ENCODE measurements around the gene SMARCE1.

- TF ChIP-seq CTCF (IDR thresholded peaks at IDR 0.05; ENCODE audit: insufficient read depth, low read length, poor library complexity, severe bottlenecking) (no peak), EZH2phosphoT487 (conservative IDR thresholded peaks at IDR 0.05; ENCODE audit: low read length) (no peak)
These were observed 48.2 kb downstream of the SMARCE1 start for GRCh38 chr17:40599468-40599763.
